PC-3 (cell line): ENCODE measurements around the gene STAG1. TPM values are rescaled to one million over a fixed set of nuclear protein-coding genes. Genes with fewer than 3 reads are reported as not detected.

Experiments used
- ATAC-seq: fragments of 200-7000 bp; cut with Tn5 transposase; 2 replicates; pipeline ENCODE4 v1.9.1; 2020; ENCODE audit warnings: mild to moderate bottlenecking, moderate library complexity
- BruUV-seq: library from RNA; stranded (reverse); fragments of 400-500 nt; replicated peaks from 2 replicates; lab custom pipeline; 2021; lab: Mats Ljungman, UMichigan
- CTCF ChIA-PET: fragments of 300-600 bp; sonication (Branson Sonifier 250); formaldehyde crosslinking; loops from one replicate; lab custom pipeline; 2022; ENCODE audit warnings: antibody characterized with exemption; lab: Charles Lee
- POLR2A ChIA-PET: fragments of 300-600 bp; sonication (Branson Sonifier 250); formaldehyde crosslinking; loops from one replicate; lab custom pipeline; 2022; ENCODE audit warnings: antibody characterized with exemption; ENCODE audit not compliant: unreplicated experiment; lab: Charles Lee
- DNase-seq: peaks from one replicate; pipeline ENCODE4 v3.0.0-alpha.2; 2015
- H2AFZ ChIP-seq: fragments of 300-600 bp; sonication (generic); 2 replicates; pipeline ENCODE4 v1.6.0; 2016; ENCODE audit warnings: antibody characterized with exemption, low read length
- H3F3A ChIP-seq: fragments of 300-600 bp; sonication (generic); one replicate; pipeline ENCODE4 v1.6.0; 2017; ENCODE audit warnings: antibody characterized with exemption, low read length, control low read depth, mild to moderate bottlenecking; ENCODE audit not compliant: unreplicated experiment
- H3K27ac ChIP-seq: fragments of 300-600 bp; sonication (generic); 2 replicates; pipeline ENCODE4 v1.5.1; 2016; ENCODE audit warnings: mild to moderate bottlenecking, low read length
- H3K27me3 ChIP-seq: fragments of 300-600 bp; sonication (generic); 2 replicates; pipeline ENCODE4 v1.6.1; 2016; ENCODE audit warnings: low read length, mixed read lengths
- H3K36me3 ChIP-seq: fragments of 300-600 bp; sonication (generic); 2 replicates; pipeline ENCODE4 v1.6.1; 2016; ENCODE audit warnings: low read depth, mixed run types, low read length, mixed read lengths
- H3K4me1 ChIP-seq: fragments of 300-600 bp; sonication (generic); 2 replicates; pipeline ENCODE4 v1.5.1; 2016; ENCODE audit warnings: low read length; ENCODE audit not compliant: insufficient read depth
- H3K4me2 ChIP-seq: fragments of 300-600 bp; sonication (generic); 2 replicates; pipeline ENCODE4 v1.6.0; 2016; ENCODE audit warnings: low read length
- H3K4me3 ChIP-seq: fragments of 300-600 bp; sonication (generic); 2 replicates; pipeline ENCODE4 v1.5.1; 2016; ENCODE audit warnings: mild to moderate bottlenecking, low read length, mixed read lengths
- H3K79me2 ChIP-seq: fragments of 300-600 bp; sonication (generic); 2 replicates; pipeline ENCODE4 v1.6.1; 2017; ENCODE audit warnings: low read length, mixed read lengths
- H3K9ac ChIP-seq: fragments of 300-600 bp; sonication (generic); 2 replicates; pipeline ENCODE4 v1.6.0; 2016; ENCODE audit warnings: mild to moderate bottlenecking, low read length
- H3K9me2 ChIP-seq: fragments of 300-600 bp; sonication (generic); replicated peaks from 2 replicates; pipeline ENCODE4 v1.6.1; 2016; ENCODE audit warnings: mixed run types, low read length, mixed read lengths
- H3K9me3 ChIP-seq: fragments of 300-600 bp; sonication (generic); 2 replicates; pipeline ENCODE4 v1.6.1; 2016; ENCODE audit warnings: low read length, mixed read lengths
- H4K20me1 ChIP-seq: fragments of 300-600 bp; sonication (generic); 2 replicates; pipeline ENCODE4 v1.6.1; 2016; ENCODE audit warnings: low read length, mixed read lengths
- CTCF ChIP-seq: fragments of 300-600 bp; sonication (generic); conservative IDR thresholded peaks from 2 replicates; pipeline ENCODE4 v1.5.1; 2017; ENCODE audit warnings: antibody characterized with exemption, low read depth, mild to moderate bottlenecking, low read length
- EZH2 ChIP-seq: fragments of 300-600 bp; sonication (generic); IDR thresholded peaks from one replicate; pipeline ENCODE4 v1.6.1; 2017; ENCODE audit warnings: antibody characterized with exemption, mild to moderate bottlenecking, low read length; ENCODE audit not compliant: unreplicated experiment
- EZH2phosphoT487 ChIP-seq: fragments of 300-600 bp; sonication (generic); IDR thresholded peaks from 2 replicates; pipeline ENCODE4 v1.6.1; 2018; ENCODE audit warnings: mild to moderate bottlenecking, antibody characterized with exemption, low read length, borderline replicate concordance
- intact Hi-C: fragments of 100-400 bp; cut with micrococcal nuclease; formaldehyde crosslinking; loops from 2 replicates; pipeline ENCODE4 v1.9.0; 2023
- total RNA-seq: library from RNA; depleted of rRNA; stranded (reverse); fragments of >200 nt; gene quantifications from 2 replicates; pipeline ENCODE4 v1.2.3, GENCODE V29; 2014

Gene STAG1
- total RNA-seq, 1 experiment from 2014 or later, result 14.6 TPM

DNA sequence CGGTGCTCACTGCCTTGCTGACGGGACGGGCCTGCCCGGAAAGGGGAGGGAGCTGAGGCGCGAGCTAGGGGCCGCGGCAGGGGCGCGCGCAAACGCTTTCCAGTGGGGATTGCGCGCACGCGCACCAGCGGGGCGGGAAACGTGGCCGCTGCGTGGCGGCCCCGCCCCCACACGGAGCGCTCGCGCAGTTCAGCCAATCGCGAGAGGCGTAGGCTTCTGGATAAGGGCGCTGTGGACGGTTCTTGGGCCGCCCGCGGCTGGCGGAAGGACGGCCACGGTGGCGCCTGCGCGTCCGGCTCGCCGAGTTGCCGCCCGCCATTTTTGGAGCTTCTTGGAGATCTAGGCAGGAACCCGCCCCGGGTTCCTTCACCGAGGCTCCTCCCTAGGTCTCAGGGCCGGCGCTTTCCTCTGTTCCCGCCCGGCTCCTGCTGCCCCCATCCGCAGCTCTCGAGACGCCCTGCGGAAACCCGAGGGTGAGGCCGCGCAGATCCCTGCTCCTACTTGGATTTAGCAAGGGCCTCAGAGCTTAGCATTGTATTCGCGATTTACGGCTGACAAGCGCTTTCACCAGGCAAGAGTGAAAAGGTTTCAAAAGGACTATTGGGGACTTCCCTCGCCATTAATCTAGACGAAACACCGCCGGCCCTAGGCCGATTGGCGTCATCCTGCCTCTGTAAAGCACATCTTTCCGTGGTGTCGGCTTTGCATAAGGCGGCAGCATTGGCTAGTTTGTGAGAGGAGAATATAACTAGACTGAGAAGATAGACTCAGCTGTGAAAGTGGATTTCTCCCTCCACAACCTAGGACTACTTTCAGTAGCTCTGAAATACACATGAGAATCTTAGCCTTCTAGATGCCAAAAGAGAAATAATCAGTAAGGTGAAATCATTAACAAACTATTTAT is 496 bp upstream of the STAG1 start:
- Histone ChIP-seq H3K27ac (peak overlapping the region; percentile 94), H2AFZ (peak overlapping the region; percentile 93), H3K4me3 (peak overlapping the region; percentile 81), H3K9me2 (no peaks in the 10 kb centered on the region), H3F3A (no peaks in the 10 kb centered on the region), H3K79me2 (peaks cover 47% of the 10 kb centered on the region), H3K36me3 (no peaks in the 10 kb centered on the region), H4K20me1 (no peaks in the 10 kb centered on the region), H3K9me3 (no peaks in the 10 kb centered on the region), H3K9ac (peak overlapping the region; percentile 98), H3K27me3 (no peaks in the 10 kb centered on the region), H3K4me2 (peak overlapping the region; percentile 81), H3K4me1 (peaks cover 9% of the 10 kb centered on the region)
- TF ChIP-seq EZH2phosphoT487 (no peak), EZH2 (no peak)
- CTCF ChIA-PET, result interaction anchor here (0.6 to 1.9 kb wide), 20 partner anchors 103 to 848 kb away, joined by 3 to 41 read pairs (median 4); partner anchors contain the start of gene NCK1
- BruUV-seq, result TSS peak; percentile 78
- POLR2A ChIA-PET, result interaction anchor here (0.6 to 1.2 kb wide), 10 partner anchors 34 to 678 kb away, joined by 3 to 9 read pairs (median 4); no protein-coding TSS in a partner anchor
- DNase-seq (peak; percentile 96), ATAC-seq (peak; percentile 88)
- intact Hi-C loops, result loop anchor here (1.0 to 10.0 kb wide), 7 partner anchors 110 to 682 kb away; partner anchors contain the start of gene NCK1

GRCh38 chr3:136751316-136752171 is 634 bp downstream of the STAG1 start:
- TF ChIP-seq EZH2phosphoT487, result no peak
- no peak for TF ChIP-seq EZH2
- TF ChIP-seq CTCF, result no peak
- H3K4me3 ChIP-seq, result peak overlapping the region; percentile 73
- H3K27me3 ChIP-seq, result no peaks in the 10 kb centered on the region
- no peaks in the 10 kb centered on the region for H3K36me3 ChIP-seq
- peak overlapping the region; percentile 94 for H3K4me2 ChIP-seq
- CTCF ChIA-PET, result interaction anchor here (0.5 to 1.9 kb wide), 9 partner anchors 156 to 677 kb away, joined by 3 to 41 read pairs (median 9); no protein-coding TSS in a partner anchor
- POLR2A ChIA-PET, result interaction anchor here (0.8 to 1.0 kb wide), 2 partner anchors 361 to 677 kb away, joined by 3 read pairs; no protein-coding TSS in a partner anchor
- peaks cover 57% of the 10 kb centered on the region for H3K79me2 ChIP-seq
- H3K9ac ChIP-seq, result peak overlapping the region; percentile 94
- DNase-seq, result peak; percentile 54
- H3K27ac ChIP-seq, result peak overlapping the region; percentile 75
- H3K4me1 ChIP-seq, result peaks cover 9% of the 10 kb centered on the region
- intact Hi-C loops, result loop anchor here (1.0 to 10.0 kb wide), 7 partner anchors 111 to 681 kb away; partner anchors contain the start of gene NCK1
- H2AFZ ChIP-seq, result peak overlapping the region; percentile 71
- H4K20me1 ChIP-seq, result no peaks in the 10 kb centered on the region
- H3F3A ChIP-seq, result no peaks in the 10 kb centered on the region
- no TSS peak for BruUV-seq
- H3K9me2 ChIP-seq, result no peaks in the 10 kb centered on the region
- ATAC-seq, result peak; percentile 21
- H3K9me3 ChIP-seq, result no peaks in the 10 kb centered on the region
